Parathyroid adenoma (tissue), 2 donors: ENCODE results near the gene PIEZO2.
"Not testable (repeated sequence)": the region's sequence is repeated elsewhere in the genome, so short reads cannot be mapped to it uniquely, and the experiment has no call there.

ENCODE experiments used
- H2AFZ ChIP-seq: fragments of 300-600 bp; sonication (generic); one replicate; pipeline ENCODE4 v1.7.0; 2017; ENCODE audit warnings: antibody characterized with exemption, mild to moderate bottlenecking
- H3K27ac ChIP-seq: fragments of 300-600 bp; sonication (generic); one replicate; pipeline ENCODE4 v1.7.0; 2017
- H3K27me3 ChIP-seq: fragments of 300-600 bp; sonication (generic); one replicate; pipeline ENCODE4 v1.7.0; 2017; ENCODE audit warnings: low read length; ENCODE audit not compliant: control insufficient read depth, insufficient read depth
- H3K36me3 ChIP-seq: fragments of 300-600 bp; sonication (generic); one replicate; pipeline ENCODE4 v1.7.0; 2017; ENCODE audit warnings: low read length; ENCODE audit not compliant: control insufficient read depth, insufficient read depth
- H3K4me1 ChIP-seq: fragments of 300-600 bp; sonication (generic); one replicate; pipeline ENCODE4 v1.7.0; 2017; ENCODE audit warnings: control low read depth
- H3K4me2 ChIP-seq: fragments of 300-600 bp; sonication (generic); one replicate; pipeline ENCODE4 v1.7.0; 2017; ENCODE audit warnings: low read length
- H3K4me3 ChIP-seq: fragments of 300-600 bp; sonication (generic); one replicate; pipeline ENCODE4 v1.7.0; 2017; ENCODE audit warnings: low read depth, low read length
- H3K79me2 ChIP-seq: fragments of 300-600 bp; sonication (generic); one replicate; pipeline ENCODE4 v1.7.0; 2017; ENCODE audit warnings: control low read depth
- H3K9ac ChIP-seq: fragments of 300-600 bp; sonication (generic); one replicate; pipeline ENCODE4 v1.7.0; 2017; ENCODE audit warnings: mild to moderate bottlenecking
- H3K9me3 ChIP-seq: fragments of 300-600 bp; sonication (generic); one replicate; pipeline ENCODE4 v1.7.0; 2017; ENCODE audit warnings: low read length; ENCODE audit not compliant: control insufficient read depth
- CTCF ChIP-seq: fragments of 300-600 bp; sonication (generic); IDR thresholded peaks from one replicate; pipeline ENCODE4 v1.7.0; 2017; ENCODE audit warnings: antibody characterized with exemption, mild to moderate bottlenecking
- donor health status: primary hyperparathyroidism.

Gene PIEZO2

GRCh38 chr18:11149441-11150270 is at the start of gene PIEZO2:
Gene PIEZO2 (minus strand): TSS chr18:11149569. CDS start chr18:11148588, 981 bp downstream.
- no peak for TF ChIP-seq CTCF
- H3K9me3 ChIP-seq, result no peaks in the 10 kb centered on the region
- peak within 1 kb of the TSS; percentile 18 for H3K4me3 ChIP-seq
- peak within 1 kb of the TSS; percentile 47 for H2AFZ ChIP-seq
- H3K27ac ChIP-seq, result no peak within 1 kb of the TSS
- no peaks in the 10 kb centered on the region for H3K4me1 ChIP-seq
- no peaks in the 10 kb centered on the region for H3K79me2 ChIP-seq
- H3K4me2 ChIP-seq, result peak within 1 kb of the TSS; percentile 69
- no peaks in the 10 kb centered on the region for H3K36me3 ChIP-seq
- H3K9ac ChIP-seq, result no peak within 1 kb of the TSS
- H3K27me3 ChIP-seq, result no peaks in the 10 kb centered on the region

- H3K27ac ChIP-seq, result no peak overlapping the region
- no peaks in the 10 kb centered on the region for H3K36me3 ChIP-seq
- H3K4me1 ChIP-seq, result no peaks in the 10 kb centered on the region
- no peak overlapping the region for H2AFZ ChIP-seq
- H3K4me2 ChIP-seq, result no peak overlapping the region
- no peak for TF ChIP-seq CTCF
- no peaks in the 10 kb centered on the region for H3K27me3 ChIP-seq
- H3K79me2 ChIP-seq, result no peaks in the 10 kb centered on the region
- no peak overlapping the region for H3K4me3 ChIP-seq
- no peak overlapping the region for H3K9ac ChIP-seq
- H3K9me3 ChIP-seq, result no peaks in the 10 kb centered on the region
Measured at GRCh38 chr18:11183637-11184036, 34.3 kb upstream of the PIEZO2 start.

- H3K9ac ChIP-seq, H3K27me3 ChIP-seq, H3K4me3 ChIP-seq, H3K9me3 ChIP-seq, H3K36me3 ChIP-seq, H3K27ac ChIP-seq, H3K79me2 ChIP-seq, H3K4me2 ChIP-seq, H2AFZ ChIP-seq, H3K4me1 ChIP-seq: not testable (repeated sequence)
Measured at GRCh38 chr18:11181629-11182028, 32.3 kb upstream of the PIEZO2 start.

- H3K27ac ChIP-seq, result no peak overlapping the region
- H3K9ac ChIP-seq, result no peak overlapping the region
- no peak for TF ChIP-seq CTCF
Measured at GRCh38 chr18:11179959-11180519, 30.7 kb upstream of the PIEZO2 start.

GRCh38 chr18:11178951-11179549 is 29.7 kb upstream of the PIEZO2 start:
- no peaks in the 10 kb centered on the region for H3K4me1 ChIP-seq
- no peaks in the 10 kb centered on the region for H3K36me3 ChIP-seq
- no peaks in the 10 kb centered on the region for H3K79me2 ChIP-seq
- no peak for TF ChIP-seq CTCF
- no peak overlapping the region for H2AFZ ChIP-seq
- no peaks in the 10 kb centered on the region for H3K9me3 ChIP-seq
- no peak overlapping the region for H3K27ac ChIP-seq
- H3K4me2 ChIP-seq, result no peak overlapping the region
- H3K4me3 ChIP-seq, result no peak overlapping the region
- H3K9ac ChIP-seq, result no peak overlapping the region
- no peaks in the 10 kb centered on the region for H3K27me3 ChIP-seq

More at GRCh38 chr18:11179959-11180519, 30.7 kb upstream of the PIEZO2 start:
- no peaks in the 10 kb centered on the region for H3K9me3 ChIP-seq
- H3K27me3 ChIP-seq, result no peaks in the 10 kb centered on the region
- H3K79me2 ChIP-seq, result no peaks in the 10 kb centered on the region
- H3K4me1 ChIP-seq, result no peaks in the 10 kb centered on the region
- H3K4me2 ChIP-seq, result no peak overlapping the region
- H3K36me3 ChIP-seq, result no peaks in the 10 kb centered on the region
- no peak overlapping the region for H3K4me3 ChIP-seq
- H2AFZ ChIP-seq, result no peak overlapping the region
